ENCODE measurements around the gene WWOX. TPM values are rescaled to one million over a fixed set of nuclear protein-coding genes. Genes with fewer than 3 reads are reported as not detected.

Gene WWOX
- total RNA-seq, 1 donor: 8.2 TPM

- no peak overlapping the region for H3K4me3 ChIP-seq (ENCODE audit: low read depth, low read length)
- no peak for TF ChIP-seq CTCF (IDR thresholded peaks at IDR 0.05; ENCODE audit: insufficient read depth, low read depth, low read length)
- DNase-seq (ENCODE audit: low read depth): no peak
Observed at GRCh38 chr16:78405833-78406232, 306.4 kb downstream of the WWOX start.

GRCh38 chr16:78407191-78407590 lies 307.7 kb downstream of the WWOX start:
- DNase-seq (ENCODE audit: low read depth): peak; percentile 93
- TF ChIP-seq CTCF (IDR thresholded peaks at IDR 0.05; ENCODE audit: insufficient read depth, low read depth, low read length): no peak

GRCh38 chr16:78413651-78414050 lies 314.2 kb downstream of the WWOX start:
- no peak for DNase-seq (ENCODE audit: low read depth)
- no peak for TF ChIP-seq CTCF (IDR thresholded peaks at IDR 0.05; ENCODE audit: insufficient read depth, low read depth, low read length)

More at GRCh38 chr16:78407191-78407590, 307.7 kb downstream of the WWOX start:
- no peak overlapping the region for H3K4me3 ChIP-seq (ENCODE audit: low read depth, low read length)

GRCh38 chr16:78415013-78415412 lies 315.6 kb downstream of the WWOX start:
- no peak for DNase-seq (ENCODE audit: low read depth)
- no peak overlapping the region for H3K4me3 ChIP-seq (ENCODE audit: low read depth, low read length)
- no peak for TF ChIP-seq CTCF (IDR thresholded peaks at IDR 0.05; ENCODE audit: insufficient read depth, low read depth, low read length)

More at GRCh38 chr16:78413651-78414050, 314.2 kb downstream of the WWOX start:
- no peak overlapping the region for H3K4me3 ChIP-seq (ENCODE audit: low read depth, low read length)

- no peak for TF ChIP-seq CTCF (IDR thresholded peaks at IDR 0.05; ENCODE audit: insufficient read depth, low read depth, low read length)
- no peak overlapping the region for H3K4me3 ChIP-seq (ENCODE audit: low read depth, low read length)
- no peak for DNase-seq (ENCODE audit: low read depth)
Observed at GRCh38 chr16:78415669-78416068, 316.2 kb downstream of the WWOX start.

GRCh38 chr16:78416400-78416799 lies 316.9 kb downstream of the WWOX start:
- no peak overlapping the region for H3K4me3 ChIP-seq (ENCODE audit: low read depth, low read length)
- DNase-seq (ENCODE audit: low read depth): no peak
- TF ChIP-seq CTCF (IDR thresholded peaks at IDR 0.05; ENCODE audit: insufficient read depth, low read depth, low read length): no peak

GRCh38 chr16:78421181-78421708 lies 321.8 kb downstream of the WWOX start:
- no peak for DNase-seq (ENCODE audit: low read depth)
- H3K4me3 ChIP-seq (ENCODE audit: low read depth, low read length): no peak overlapping the region
- no peak for TF ChIP-seq CTCF (IDR thresholded peaks at IDR 0.05; ENCODE audit: insufficient read depth, low read depth, low read length)
